GM18505 (cell line): ENCODE measurements around the gene PDE4D.

ENCODE experiments used
- ATAC-seq: cut with Tn5 transposase; IDR thresholded peaks from one replicate; pipeline ENCODE4 v1.9.1; 2021; ENCODE audit not compliant: unreplicated experiment
- POLR2A ChIP-seq: IDR thresholded peaks from 4 replicates; pipeline ENCODE4 v1.6.1; 2011; ENCODE audit warnings: borderline replicate concordance; ENCODE audit not compliant: insufficient read depth, insufficient read length; ENCODE audit errors: extremely low read depth

The PDE4D gene

GRCh38 chr5:59092758-59093157, 800.8 kb downstream of the PDE4D start:
- no peak for ATAC-seq
- TF ChIP-seq POLR2A = no peak

GRCh38 chr5:59091965-59092364, 801.6 kb downstream of the PDE4D start:
- ATAC-seq = no peak
- no peak for TF ChIP-seq POLR2A

- no peak for TF ChIP-seq POLR2A
- no peak for ATAC-seq
These were observed 803.2 kb downstream of the PDE4D start for GRCh38 chr5:59090323-59090722.

- TF ChIP-seq POLR2A = no peak
- ATAC-seq = no peak
These were observed 803.8 kb downstream of the PDE4D start for GRCh38 chr5:59089767-59090166.

- no peak for TF ChIP-seq POLR2A
- no peak for ATAC-seq
These were observed 805.0 kb downstream of the PDE4D start for GRCh38 chr5:59088546-59088945.

- TF ChIP-seq POLR2A = no peak
- ATAC-seq = no peak
These were observed 807.5 kb downstream of the PDE4D start for GRCh38 chr5:59086024-59086423.

GRCh38 chr5:59081693-59082092, 811.8 kb downstream of the PDE4D start:
- no peak for TF ChIP-seq POLR2A
- no peak for ATAC-seq

GRCh38 chr5:59079622-59080620, 813.6 kb downstream of the PDE4D start:
- no peak for TF ChIP-seq POLR2A
- ATAC-seq = no peak

GRCh38 chr5:59071755-59072549, 821.6 kb downstream of the PDE4D start:
- no peak for TF ChIP-seq POLR2A
- ATAC-seq = no peak

GRCh38 chr5:59069438-59070079, 824.0 kb downstream of the PDE4D start:
- ATAC-seq = no peak
- no peak for TF ChIP-seq POLR2A

GRCh38 chr5:59067956-59068656, 825.4 kb downstream of the PDE4D start:
- no peak for TF ChIP-seq POLR2A
- no peak for ATAC-seq

- TF ChIP-seq POLR2A = no peak
- ATAC-seq = no peak
These were observed 827.0 kb downstream of the PDE4D start for GRCh38 chr5:59066367-59067163.
